Hair follicular keratinocyte (primary cell): Measurements from ENCODE around the gene MS4A15. TPM values are rescaled to one million over a fixed set of nuclear protein-coding genes. Genes with fewer than 3 reads are reported as not detected.

Source experiments
- total RNA-seq: library from RNA; depleted of rRNA; stranded (reverse); fragments of >200 nt; gene quantifications from 2 replicates; pipeline ENCODE4 v1.2.3, GENCODE V29; 2015

Gene MS4A15
- total RNA-seq, result not detected in 2 replicates

DNA sequence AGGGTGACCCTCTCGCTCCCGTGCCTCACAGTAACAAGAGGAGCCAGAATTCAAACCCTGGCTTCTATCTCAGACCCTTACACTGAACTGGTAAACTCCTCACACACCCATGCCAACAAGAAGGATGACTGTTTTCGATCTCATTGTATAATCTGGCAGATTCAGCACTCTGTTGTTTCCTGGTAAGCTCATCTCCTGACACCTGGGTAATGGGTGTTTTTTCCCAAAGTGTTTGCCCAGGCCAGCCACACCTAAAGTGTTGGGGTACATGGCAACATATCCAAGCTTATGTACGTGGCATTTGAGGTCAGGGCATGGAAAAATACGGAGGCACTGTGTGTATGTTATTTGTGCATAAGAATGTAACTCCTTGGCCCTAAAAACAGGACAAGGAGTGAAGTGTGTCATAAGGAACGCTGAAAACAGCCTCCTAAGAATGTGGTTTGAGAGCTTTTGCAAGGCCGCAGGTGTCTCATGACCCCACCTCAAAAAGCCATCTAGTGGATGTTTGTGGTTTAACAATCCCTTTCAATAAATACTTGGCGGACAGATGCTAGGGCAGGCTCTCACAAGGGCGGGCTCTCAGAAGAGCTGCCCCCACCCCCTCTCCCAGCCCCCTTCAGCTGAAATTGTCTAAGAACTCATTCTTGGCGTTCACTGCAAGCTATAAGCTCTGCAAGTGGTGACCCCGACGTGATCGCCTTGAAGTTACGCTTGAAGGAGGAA, at the start of gene MS4A15:
TSS of gene MS4A15 (plus strand) at position 561 of the 726 bp plus-strand sequence. CDS start 6,867 bp downstream, outside the sequence.

GRCh38 chr11:60724420-60724819, 32.2 kb upstream of the MS4A15 start, which contains the start of gene MS4A18:
MS4A18 (plus strand) TSS chr11:60724720.

DNA sequence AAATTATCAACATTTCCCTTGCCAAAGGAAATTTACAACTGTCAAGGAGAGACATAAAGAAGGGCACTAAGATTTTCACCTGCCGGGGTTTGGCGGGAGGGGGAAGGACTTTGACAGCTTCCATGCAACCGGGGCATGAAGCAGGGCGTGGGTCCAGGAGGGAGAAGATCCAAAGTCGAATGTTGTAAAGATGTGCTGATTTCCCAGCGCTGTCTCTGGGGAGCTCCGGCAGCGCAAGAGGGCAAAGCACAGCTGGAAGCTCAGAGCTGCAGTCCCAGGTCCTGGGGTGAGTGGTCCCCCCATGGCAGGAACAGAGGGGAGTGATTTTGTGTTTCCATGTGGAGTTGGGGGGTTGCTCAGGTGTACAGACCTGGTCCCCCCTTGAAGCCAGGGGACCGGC, 28.5 kb downstream of the MS4A15 start, which contains the start of gene MS4A10:
TSS of gene MS4A10 (plus strand) at position 198 of the 400 bp plus-strand sequence. CDS start 5,003 bp downstream, outside the sequence.

Other genes with a start within 250 kb of the MS4A15 start
- gene MS4A13, start 241.5 kb upstream of the MS4A15 start, total RNA-seq, result not detected in 2 replicates
- not detected in 2 replicates for gene MS4A8, start 57.3 kb upstream of the MS4A15 start, total RNA-seq
- gene MS4A18, start 32.1 kb upstream of the MS4A15 start, total RNA-seq, result not detected in 2 replicates
- gene MS4A10, start 28.5 kb downstream of the MS4A15 start, total RNA-seq, result not detected in 2 replicates
- gene CCDC86, start 85.2 kb downstream of the MS4A15 start, total RNA-seq, result 22.6 and 40.3 TPM in 2 replicates
- gene PTGDR2, start 99.1 kb downstream of the MS4A15 start, total RNA-seq, result not detected in 2 replicates
- gene ZP1, start 110.7 kb downstream of the MS4A15 start, total RNA-seq, result not detected in 2 replicates
- gene PRPF19, start 149.7 kb downstream of the MS4A15 start, total RNA-seq, result 64.2 and 96.0 TPM in 2 replicates
- 26.1 and 31.8 TPM in 2 replicates for gene TMEM109, start 157.3 kb downstream of the MS4A15 start, total RNA-seq
- 97.8 and 142 TPM in 2 replicates for gene TMEM132A, start 167.6 kb downstream of the MS4A15 start, total RNA-seq
- gene SLC15A3, start 195.3 kb downstream of the MS4A15 start, total RNA-seq, result 0.78 and 3.2 TPM in 2 replicates
- 0.86 TPM in 1 of 2 replicates, not detected in the other for gene CD6, start 214.8 kb downstream of the MS4A15 start, total RNA-seq